ENCODE results near the gene DYNLRB1. TPM values are rescaled to one million over a fixed set of nuclear protein-coding genes. Genes with fewer than 3 reads are reported as not detected.
A peak's percentile ranks its signal among the peaks of the same experiment; 100 is the strongest.

The DYNLRB1 gene
- total and polyA plus RNA-seq, 11 donors, result 129 to 405 (median 147) TPM

DNA sequence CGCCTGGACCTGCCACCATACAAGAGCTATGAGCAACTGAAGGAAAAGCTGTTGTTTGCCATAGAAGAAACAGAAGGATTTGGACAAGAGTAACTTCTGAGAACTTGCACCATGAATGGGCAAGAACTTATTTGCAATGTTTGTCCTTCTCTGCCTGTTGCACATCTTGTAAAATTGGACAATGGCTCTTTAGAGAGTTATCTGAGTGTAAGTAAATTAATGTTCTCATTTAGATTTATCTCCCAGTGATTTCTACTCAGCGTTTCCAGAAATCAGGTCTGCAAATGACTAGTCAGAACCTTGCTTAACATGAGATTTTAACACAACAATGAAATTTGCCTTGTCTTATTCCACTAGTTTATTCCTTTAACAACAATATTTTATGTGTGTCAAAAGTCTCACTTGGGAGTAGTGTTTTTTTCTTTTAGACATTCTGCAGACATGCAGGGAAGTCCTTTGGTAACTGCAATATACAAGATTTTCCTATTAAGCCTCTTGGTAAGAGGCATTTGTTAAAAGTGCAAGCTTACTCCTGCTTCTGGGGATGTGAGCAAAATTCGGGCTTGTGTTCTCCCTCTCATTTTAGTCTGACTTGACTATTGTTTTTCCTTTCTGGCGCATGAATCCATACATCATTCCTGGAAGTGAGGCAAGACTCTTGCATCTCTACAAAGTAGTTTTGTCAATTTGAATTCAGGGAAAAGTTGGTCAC lies 8.4 kb upstream of the DYNLRB1 start:
- H3K4me3 ChIP-seq, result no peak overlapping the region
- no peak overlapping the region for H3K27ac ChIP-seq
- intact Hi-C loops (cut with DNase I), result no loop called here
- peaks cover 0 to 86% (median 69%) of the 10 kb centered on the region in 9 donors for H3K36me3 ChIP-seq
- no peak for ATAC-seq
- peaks cover 0 to 6% (median 0%) of the 10 kb centered on the region in 12 donors for H3K4me1 ChIP-seq
- WGBS, 4 donors, result 88 to 92% (median 92%) methylated on average over 4 of the region's 4 CpGs
- TF ChIP-seq POLR2A (IDR thresholded peaks at IDR 0.05), result no peak
- TF ChIP-seq, protein P1, sequence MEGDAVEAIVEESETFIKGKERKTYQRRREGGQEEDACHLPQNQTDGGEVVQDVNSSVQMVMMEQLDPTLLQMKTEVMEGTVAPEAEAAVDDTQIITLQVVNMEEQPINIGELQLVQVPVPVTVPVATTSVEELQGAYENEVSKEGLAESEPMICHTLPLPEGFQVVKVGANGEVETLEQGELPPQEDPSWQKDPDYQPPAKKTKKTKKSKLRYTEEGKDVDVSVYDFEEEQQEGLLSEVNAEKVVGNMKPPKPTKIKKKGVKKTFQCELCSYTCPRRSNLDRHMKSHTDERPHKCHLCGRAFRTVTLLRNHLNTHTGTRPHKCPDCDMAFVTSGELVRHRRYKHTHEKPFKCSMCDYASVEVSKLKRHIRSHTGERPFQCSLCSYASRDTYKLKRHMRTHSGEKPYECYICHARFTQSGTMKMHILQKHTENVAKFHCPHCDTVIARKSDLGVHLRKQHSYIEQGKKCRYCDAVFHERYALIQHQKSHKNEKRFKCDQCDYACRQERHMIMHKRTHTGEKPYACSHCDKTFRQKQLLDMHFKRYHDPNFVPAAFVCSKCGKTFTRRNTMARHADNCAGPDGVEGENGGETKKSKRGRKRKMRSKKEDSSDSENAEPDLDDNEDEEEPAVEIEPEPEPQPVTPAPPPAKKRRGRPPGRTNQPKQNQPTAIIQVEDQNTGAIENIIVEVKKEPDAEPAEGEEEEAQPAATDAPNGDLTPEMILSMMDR (IDR thresholded peaks at IDR 0.05), result no peak
- H3K9me3 ChIP-seq, result no peaks in the 10 kb centered on the region
- DNase-seq, result no peak
- H3K27me3 ChIP-seq, result no peaks in the 10 kb centered on the region

DNA sequence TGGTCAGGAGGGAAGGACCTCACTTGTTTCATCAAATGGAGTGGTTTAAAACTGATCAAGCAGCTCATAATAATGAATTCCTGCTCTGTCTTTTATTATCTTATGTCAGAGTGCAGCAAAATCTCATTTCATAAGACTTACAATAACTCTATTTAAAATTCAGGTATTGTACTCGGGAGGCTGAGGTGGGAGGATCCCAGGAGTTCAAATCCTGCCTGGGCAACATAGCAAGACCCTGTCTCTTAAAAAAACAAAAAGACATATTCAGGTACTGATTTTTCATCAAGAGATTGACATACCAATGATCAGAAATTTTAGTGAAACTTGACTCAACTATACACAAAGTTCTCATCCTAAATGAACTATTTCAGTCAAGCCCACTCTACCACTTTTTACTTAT lies 5.6 kb upstream of the DYNLRB1 start:
- no peak for ATAC-seq
- H3K27me3 ChIP-seq, result no peaks in the 10 kb centered on the region
- intact Hi-C loops (cut with DNase I), result loop anchor here in 1 of 10 donors (10.0 kb wide), 1 partner anchor 196 kb away; no protein-coding TSS in a partner anchor
- no peak overlapping the region for H3K4me3 ChIP-seq
- WGBS, 4 donors, result 89 to 97% (median 93%) methylated on average over 1 of the region's 1 CpG
- peaks cover 0 to 22% (median 7%) of the 10 kb centered on the region in 12 donors for H3K4me1 ChIP-seq
- DNase-seq, result no peak
- TF ChIP-seq, protein P1 (IDR thresholded peaks at IDR 0.05), result no peak
- TF ChIP-seq POLR2A (IDR thresholded peaks at IDR 0.05), result no peak
- H3K27ac ChIP-seq, result no peak overlapping the region
- peaks cover 0 to 67% (median 48%) of the 10 kb centered on the region in 9 donors for H3K36me3 ChIP-seq
- no peaks in the 10 kb centered on the region for H3K9me3 ChIP-seq

DNA sequence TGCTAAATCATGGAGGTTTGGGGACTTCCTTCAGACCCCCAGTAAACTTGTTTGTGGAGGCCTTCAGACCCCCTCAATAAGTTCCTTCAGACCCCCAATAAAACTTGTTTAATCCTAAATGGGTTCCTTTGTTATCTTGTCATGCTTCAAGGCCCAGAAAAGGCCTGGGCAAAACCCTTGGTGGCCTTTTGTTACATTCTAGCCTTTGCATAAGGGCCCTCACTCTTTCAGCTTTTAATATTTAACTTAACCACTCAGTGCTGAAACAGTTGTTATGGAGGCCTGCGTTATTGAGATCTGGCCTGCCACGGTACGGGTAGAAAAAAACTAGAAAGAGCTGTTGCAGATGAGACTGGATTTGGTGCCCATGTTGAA lies 4.3 kb upstream of the DYNLRB1 start:
- Histone ChIP-seq H3K9me3 (no peaks in the 10 kb centered on the region), H3K4me1 (peaks cover 0 to 25% (median 8%) of the 10 kb centered on the region in 12 donors), H3K27me3 (no peaks in the 10 kb centered on the region), H3K36me3 (peaks cover 0 to 54% (median 35%) of the 10 kb centered on the region in 9 donors), H3K4me3 (no peak overlapping the region), H3K27ac (peak overlapping the region in 1 of 12 donors; percentile 6)
- ATAC-seq (no peak), DNase-seq (no peak)
- intact Hi-C loops (cut with DNase I), result loop anchor here in 1 of 10 donors (10.0 kb wide), 1 partner anchor 197 kb away; no protein-coding TSS in a partner anchor
- 92 to 96% (median 96%) methylated on average over 3 of the region's 3 CpGs for WGBS, 4 donors
- TF ChIP-seq POLR2A (IDR thresholded peaks at IDR 0.05), result no peak
- TF ChIP-seq, protein P1 (IDR thresholded peaks at IDR 0.05), result no peak

DNA sequence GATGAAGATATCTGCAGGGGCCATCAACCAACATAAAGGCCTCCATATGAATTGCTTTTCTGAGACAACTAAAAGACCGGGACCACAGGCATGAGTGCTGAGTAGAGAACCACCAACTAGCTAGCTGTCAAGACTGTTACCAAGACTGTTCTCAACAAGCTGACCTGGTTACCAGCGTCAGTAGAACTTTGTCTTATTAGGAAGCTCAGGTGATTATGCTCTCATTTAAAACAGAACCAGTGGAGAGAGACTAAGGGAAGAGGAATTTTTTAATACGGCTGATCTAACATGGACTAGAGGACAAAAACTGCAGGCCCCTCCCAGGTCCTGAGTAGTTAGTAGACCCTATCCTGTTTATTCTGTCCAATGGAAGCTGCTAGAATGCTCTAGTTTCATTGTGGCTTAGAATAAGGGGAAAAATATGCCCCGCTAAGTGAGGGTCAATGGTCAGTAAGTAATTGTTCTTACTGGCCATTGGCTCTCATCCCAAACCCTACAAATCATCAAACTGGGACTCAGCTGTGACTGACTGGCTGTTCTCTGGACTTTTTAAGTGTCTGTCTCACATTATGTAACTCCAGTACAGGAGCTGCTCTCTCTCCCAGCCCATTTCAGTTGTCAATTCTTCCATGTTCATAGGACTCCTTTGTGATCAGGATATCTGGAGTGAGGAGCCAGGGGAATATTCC lies 3.8 kb upstream of the DYNLRB1 start:
- intact Hi-C loops (cut with DNase I), result loop anchor here in 1 of 10 donors (10.0 kb wide), 1 partner anchor 198 kb away; no protein-coding TSS in a partner anchor
- WGBS, 4 donors, result 91 to 94% (median 92%) methylated on average over 4 of the region's 4 CpGs
- H3K27me3 ChIP-seq, result no peaks in the 10 kb centered on the region
- ATAC-seq, result no peak
- peak overlapping the region in 1 of 12 donors; percentile 6 for H3K27ac ChIP-seq
- no peaks in the 10 kb centered on the region for H3K9me3 ChIP-seq
- no peak for TF ChIP-seq POLR2A (IDR thresholded peaks at IDR 0.05)
- TF ChIP-seq, protein P1 (IDR thresholded peaks at IDR 0.05), result no peak
- H3K4me3 ChIP-seq, result no peak overlapping the region
- peaks cover 0 to 30% (median 12%) of the 10 kb centered on the region in 12 donors for H3K4me1 ChIP-seq
- peaks cover 0 to 48% (median 32%) of the 10 kb centered on the region in 9 donors for H3K36me3 ChIP-seq
- DNase-seq, result no peak
